ENCODE results near the gene STK26.
"Not testable (repeated sequence)": the region's sequence is repeated elsewhere in the genome, so short reads cannot be mapped to it uniquely, and the experiment has no call there.

STK26 gene

GRCh38 chrX:132058975-132059374 is 35.9 kb downstream of the STK26 start:
- Mint-ChIP-seq H3K4me3 (no peak overlapping the region), H3K27ac (no peak overlapping the region), H3K36me3 (peaks cover 24% of the 10 kb centered on the region), H3K9me3 (no peaks in the 10 kb centered on the region), H3K4me1 (peaks cover 10% of the 10 kb centered on the region)
- DNase-seq (ENCODE audit: low spot score in 2 of 2) = no peak
- peak; percentile 49 for ATAC-seq

- Mint-ChIP-seq H3K36me3 (peaks cover 24% of the 10 kb centered on the region), H3K27ac (no peak overlapping the region), H3K4me3 (no peak overlapping the region), H3K4me1 (peaks cover 10% of the 10 kb centered on the region), H3K9me3 (no peaks in the 10 kb centered on the region)
- DNase-seq (ENCODE audit: low spot score in 2 of 2) (no peak), ATAC-seq (no peak)
Measured at GRCh38 chrX:132059973-132060540, 37.0 kb downstream of the STK26 start.

GRCh38 chrX:132063334-132063733 is 40.2 kb downstream of the STK26 start:
- Mint-ChIP-seq H3K4me3 (no peak overlapping the region), H3K36me3 (peaks cover 30% of the 10 kb centered on the region), H3K9me3 (no peaks in the 10 kb centered on the region), H3K4me1 (no peaks in the 10 kb centered on the region), H3K27ac (no peak overlapping the region)
- no peak for ATAC-seq
- no peak for DNase-seq (ENCODE audit: low spot score in 2 of 2)

GRCh38 chrX:132063862-132064261 is 40.8 kb downstream of the STK26 start:
- Mint-ChIP-seq H3K36me3 (peaks cover 35% of the 10 kb centered on the region), H3K4me1 (no peaks in the 10 kb centered on the region), H3K9me3 (no peaks in the 10 kb centered on the region), H3K4me3 (no peak overlapping the region), H3K27ac (no peak overlapping the region)
- no peak for ATAC-seq
- no peak for DNase-seq (ENCODE audit: low spot score in 2 of 2)

- Mint-ChIP-seq H3K9me3 (no peaks in the 10 kb centered on the region), H3K4me3 (no peak overlapping the region), H3K27ac (no peak overlapping the region), H3K4me1 (no peaks in the 10 kb centered on the region), H3K36me3 (peaks cover 51% of the 10 kb centered on the region)
- no peak for DNase-seq (ENCODE audit: low spot score in 2 of 2)
- ATAC-seq = no peak
Measured at GRCh38 chrX:132068405-132068804, 45.3 kb downstream of the STK26 start.

GRCh38 chrX:132071254-132071653 is 48.2 kb downstream of the STK26 start:
- no peaks in the 10 kb centered on the region for H3K9me3 Mint-ChIP-seq
- peaks cover 63% of the 10 kb centered on the region for H3K36me3 Mint-ChIP-seq
- H3K4me3 Mint-ChIP-seq = no peak overlapping the region
- H3K27ac Mint-ChIP-seq = no peak overlapping the region
- no peaks in the 10 kb centered on the region for H3K4me1 Mint-ChIP-seq
- no peak for ATAC-seq
- DNase-seq (ENCODE audit: low spot score in 2 of 2) = no peak

GRCh38 chrX:132077414-132077813 is 54.3 kb downstream of the STK26 start:
- no peaks in the 10 kb centered on the region for H3K9me3 Mint-ChIP-seq
- H3K4me3 Mint-ChIP-seq = no peak overlapping the region
- DNase-seq (ENCODE audit: low spot score in 2 of 2) (no peak), ATAC-seq (no peak)
- no peak overlapping the region for H3K27ac Mint-ChIP-seq
- peaks cover 31% of the 10 kb centered on the region for H3K36me3 Mint-ChIP-seq
- no peaks in the 10 kb centered on the region for H3K4me1 Mint-ChIP-seq

GRCh38 chrX:132077912-132078311 is 54.8 kb downstream of the STK26 start:
- no peak for ATAC-seq
- Mint-ChIP-seq H3K4me1 (no peaks in the 10 kb centered on the region), H3K36me3 (peaks cover 26% of the 10 kb centered on the region), H3K9me3 (no peaks in the 10 kb centered on the region), H3K4me3 (no peak overlapping the region), H3K27ac (no peak overlapping the region)
- DNase-seq (ENCODE audit: low spot score in 2 of 2) = no peak

GRCh38 chrX:132085786-132086185 is 62.7 kb downstream of the STK26 start:
- H3K4me3 Mint-ChIP-seq = no peak overlapping the region
- no peaks in the 10 kb centered on the region for H3K4me1 Mint-ChIP-seq
- no peaks in the 10 kb centered on the region for H3K9me3 Mint-ChIP-seq
- H3K27ac Mint-ChIP-seq = no peak overlapping the region
- DNase-seq (ENCODE audit: low spot score in 2 of 2) (no peak), ATAC-seq (no peak)
- H3K36me3 Mint-ChIP-seq = no peaks in the 10 kb centered on the region

- ATAC-seq = no peak
- H3K4me3 Mint-ChIP-seq = no peak overlapping the region
- H3K36me3 Mint-ChIP-seq = no peaks in the 10 kb centered on the region
- H3K4me1 Mint-ChIP-seq = no peaks in the 10 kb centered on the region
- H3K9me3 Mint-ChIP-seq = no peaks in the 10 kb centered on the region
- no peak overlapping the region for H3K27ac Mint-ChIP-seq
- DNase-seq (ENCODE audit: low spot score in 2 of 2) = no peak
Measured at GRCh38 chrX:132086672-132087071, 63.6 kb downstream of the STK26 start.

- ATAC-seq (no peak), DNase-seq (ENCODE audit: low spot score in 2 of 2) (no peak)
- H3K27ac Mint-ChIP-seq = no peak overlapping the region
- H3K36me3 Mint-ChIP-seq = no peaks in the 10 kb centered on the region
- no peaks in the 10 kb centered on the region for H3K9me3 Mint-ChIP-seq
- H3K4me1 Mint-ChIP-seq = no peaks in the 10 kb centered on the region
- no peak overlapping the region for H3K4me3 Mint-ChIP-seq
Measured at GRCh38 chrX:132088864-132089263, 65.8 kb downstream of the STK26 start.

GRCh38 chrX:132090403-132091159 is 67.5 kb downstream of the STK26 start:
- no peak for DNase-seq (ENCODE audit: low spot score in 2 of 2)
- ATAC-seq = peak; percentile 45
- H3K9me3 Mint-ChIP-seq = no peaks in the 10 kb centered on the region
- H3K27ac Mint-ChIP-seq = no peak overlapping the region
- H3K4me3 Mint-ChIP-seq = no peak overlapping the region
- no peaks in the 10 kb centered on the region for H3K4me1 Mint-ChIP-seq
- no peaks in the 10 kb centered on the region for H3K36me3 Mint-ChIP-seq

- ATAC-seq (peak; percentile 74), DNase-seq (ENCODE audit: low spot score in 2 of 2) (peak; percentile 3 to 51)
- no peaks in the 10 kb centered on the region for H3K36me3 Mint-ChIP-seq
- H3K4me3 Mint-ChIP-seq = no peak overlapping the region
- no peaks in the 10 kb centered on the region for H3K4me1 Mint-ChIP-seq
- no peaks in the 10 kb centered on the region for H3K9me3 Mint-ChIP-seq
- H3K27ac Mint-ChIP-seq = no peak overlapping the region
Measured at GRCh38 chrX:132092439-132093065, 69.5 kb downstream of the STK26 start.

GRCh38 chrX:132093239-132093860 is 70.2 kb downstream of the STK26 start:
- no peak for ATAC-seq

GRCh38 chrX:132094164-132094563 is 71.1 kb downstream of the STK26 start:
- Mint-ChIP-seq H3K4me1 (no peaks in the 10 kb centered on the region), H3K4me3 (no peak overlapping the region), H3K9me3 (no peaks in the 10 kb centered on the region), H3K36me3 (no peaks in the 10 kb centered on the region), H3K27ac (no peak overlapping the region)
- no peak for ATAC-seq
- no peak for DNase-seq (ENCODE audit: low spot score in 2 of 2)

More at GRCh38 chrX:132093239-132093860, 70.2 kb downstream of the STK26 start:
- no peak overlapping the region for H3K4me3 Mint-ChIP-seq
- H3K9me3 Mint-ChIP-seq = no peaks in the 10 kb centered on the region
- H3K4me1 Mint-ChIP-seq = no peaks in the 10 kb centered on the region
- H3K36me3 Mint-ChIP-seq = no peaks in the 10 kb centered on the region
- H3K27ac Mint-ChIP-seq = no peak overlapping the region
- no peak for DNase-seq (ENCODE audit: low spot score in 2 of 2)

- H3K9me3 Mint-ChIP-seq; H3K4me1 Mint-ChIP-seq; ATAC-seq; DNase-seq (ENCODE audit: low spot score in 2 of 2); H3K4me3 Mint-ChIP-seq; H3K27ac Mint-ChIP-seq; H3K36me3 Mint-ChIP-seq: not testable (repeated sequence)
Measured at GRCh38 chrX:132098704-132099103, 75.6 kb downstream of the STK26 start.
